Transverse colon (tissue), 4 donors: ENCODE data around the gene CACTIN. TPM values are rescaled to one million over a fixed set of nuclear protein-coding genes. Genes with fewer than 3 reads are reported as not detected.
"Not testable (repeated sequence)": the region's sequence is repeated elsewhere in the genome, so short reads cannot be mapped to it uniquely, and the experiment has no call there.

ENCODE experiments used
- DNase-seq: peaks from one replicate; pipeline ENCODE4 v3.0.0-alpha.2; 2019
- H3K27ac ChIP-seq, 4 donors: fragments of 200-600 bp; sonication (generic); 2 replicates each; pipeline ENCODE4 v1.5.1; 2016 to 2018; ENCODE audit warnings: inconsistent platforms in 4 of 4
- H3K27me3 ChIP-seq: fragments of 200-600 bp; sonication (generic); 2 replicates; pipeline ENCODE4 v1.5.1; 2017; ENCODE audit warnings: inconsistent platforms
- H3K36me3 ChIP-seq, 4 donors: fragments of 200-600 bp; sonication (generic); 2 replicates each; pipeline ENCODE4 v1.5.1; 2017 to 2019; ENCODE audit warnings: inconsistent platforms in 4 of 4
- H3K4me1 ChIP-seq, 4 donors: fragments of 200-600 bp; sonication (generic); 2 replicates each; pipeline ENCODE4 v1.5.1; 2017 to 2020; ENCODE audit warnings: inconsistent platforms in 4 of 4
- H3K4me3 ChIP-seq, 4 donors: fragments of 200-600 bp; sonication (generic); 1 replicate in 1 of 4; 2 replicates in 3 of 4; pipeline versions ENCODE4 v1.5.1 to v1.6.1; 2017 to 2019; ENCODE audit warnings: inconsistent platforms in 4 of 4
- H3K9me3 ChIP-seq, 2 donors: fragments of 200-600 bp; sonication (generic); 2 replicates each; pipeline ENCODE4 v1.5.1; 2017 to 2019; ENCODE audit warnings: inconsistent platforms in 2 of 2
- EP300 ChIP-seq: sonication (generic); formaldehyde crosslinking; IDR thresholded peaks from one replicate; pipeline ENCODE4 v1.6.1; 2017; ENCODE audit warnings: antibody characterized with exemption, low read depth
- POLR2A ChIP-seq: fragments of 450-650 bp; IDR thresholded peaks from one replicate; pipeline ENCODE4 v1.6.1; 2016; ENCODE audit warnings: antibody characterized with exemption, mild to moderate bottlenecking, moderate library complexity
- POLR2AphosphoS5 ChIP-seq, 3 donors: sonication (generic); formaldehyde crosslinking; IDR thresholded peaks; one replicate each; pipeline ENCODE4 v1.6.1; 2016; ENCODE audit warnings: antibody characterized with exemption in 3 of 3
- WGBS, 2 donors: methylation state at CpG; one replicate each; pipeline ENCODE4 v1.1.5; 2018; ENCODE audit warnings: low coverage in 1 of 2; 5-methylcytosine and 5-hydroxymethylcytosine counted together
- in situ Hi-C, 4 donors: fragments of 200-750 bp; cut with MboI; loops; one replicate each; pipeline versions ENCODE4 v1.15.0 to v1.15.1; 2017; ENCODE audit warnings: low sequenced_read_pairs in 3 of 4, low pct_ligation_motif_present in 1 of 4, low pct_unique_long_range_greater_than_20kb in 1 of 4
- intact Hi-C: fragments of 100-400 bp; cut with DNase I; formaldehyde crosslinking; loops from one replicate; pipeline ENCODE4 v1.15.1; 2023; ENCODE audit warnings: low total_unique reads
- total RNA-seq, 4 donors: library from RNA; depleted of rRNA; stranded (reverse); fragments of >200 nt; gene quantifications; one replicate each; pipeline ENCODE4 v1.1.0, GENCODE V29; 2016
- TF ChIP-seq, protein P1 (sequence below), 5 experiments: fragments of 200-600 bp in 3 of 5; fragments of 450-650 bp in 2 of 5; sonication (generic) in 3 of 5; IDR thresholded peaks; 1 replicate in 2 of 5; 2 replicates in 3 of 5; pipeline ENCODE4 v1.5.1; 2016 to 2017; ENCODE audit warnings: antibody characterized with exemption in 5 of 5, inconsistent platforms in 3 of 5, mild to moderate bottlenecking in 2 of 5, moderate library complexity in 1 of 5

The CACTIN gene
- total RNA-seq, 4 donors from 2014 or later, result 21.9 to 88.4 (median 53.0) TPM

GRCh38 chr19:3667037-3667638 lies 40.5 kb upstream of the CACTIN start:
- peaks cover 27 to 50% (median 37%) of the 10 kb centered on the region in 4 donors for H3K4me1 ChIP-seq
- intact Hi-C loops, result no loop called here
- peak overlapping the region; percentile 92 to 96 (median 94) for H3K27ac ChIP-seq
- in situ Hi-C loops, result no loop called here
- no peaks in the 10 kb centered on the region for H3K27me3 ChIP-seq
- 88% methylated on average over 12 of the region's 18 CpGs; no CpG with 5 or more reads in 1 of the 2 donors for WGBS, 2 donors
- H3K9me3 ChIP-seq, result no peaks in the 10 kb centered on the region
- no peak for TF ChIP-seq POLR2A
- H3K4me3 ChIP-seq, result no peak overlapping the region
- peaks cover 0 to 7% (median 0%) of the 10 kb centered on the region in 4 donors for H3K36me3 ChIP-seq
- DNase-seq, result no peak

GRCh38 chr19:3666545-3666856 lies 39.9 kb upstream of the CACTIN start:
- H3K36me3 ChIP-seq, in situ Hi-C loops: not testable (repeated sequence)
- H3K4me1 ChIP-seq, result peaks cover 20 to 44% (median 31%) of the 10 kb centered on the region in 4 donors

GRCh38 chr19:3665681-3666544 lies 39.3 kb upstream of the CACTIN start:
- in situ Hi-C loops (no loop called here), intact Hi-C loops (no loop called here)
- Histone ChIP-seq H3K4me1 (peaks cover 16 to 38% (median 26%) of the 10 kb centered on the region in 4 donors), H3K36me3 (peaks cover 0 to 12% (median 5%) of the 10 kb centered on the region in 4 donors), H3K4me3 (no peak overlapping the region), H3K9me3 (no peaks in the 10 kb centered on the region), H3K27ac (peak overlapping the region in 3 of 4 donors; percentile 14 to 34 (median 19)), H3K27me3 (no peaks in the 10 kb centered on the region)
- TF ChIP-seq, protein P1, sequence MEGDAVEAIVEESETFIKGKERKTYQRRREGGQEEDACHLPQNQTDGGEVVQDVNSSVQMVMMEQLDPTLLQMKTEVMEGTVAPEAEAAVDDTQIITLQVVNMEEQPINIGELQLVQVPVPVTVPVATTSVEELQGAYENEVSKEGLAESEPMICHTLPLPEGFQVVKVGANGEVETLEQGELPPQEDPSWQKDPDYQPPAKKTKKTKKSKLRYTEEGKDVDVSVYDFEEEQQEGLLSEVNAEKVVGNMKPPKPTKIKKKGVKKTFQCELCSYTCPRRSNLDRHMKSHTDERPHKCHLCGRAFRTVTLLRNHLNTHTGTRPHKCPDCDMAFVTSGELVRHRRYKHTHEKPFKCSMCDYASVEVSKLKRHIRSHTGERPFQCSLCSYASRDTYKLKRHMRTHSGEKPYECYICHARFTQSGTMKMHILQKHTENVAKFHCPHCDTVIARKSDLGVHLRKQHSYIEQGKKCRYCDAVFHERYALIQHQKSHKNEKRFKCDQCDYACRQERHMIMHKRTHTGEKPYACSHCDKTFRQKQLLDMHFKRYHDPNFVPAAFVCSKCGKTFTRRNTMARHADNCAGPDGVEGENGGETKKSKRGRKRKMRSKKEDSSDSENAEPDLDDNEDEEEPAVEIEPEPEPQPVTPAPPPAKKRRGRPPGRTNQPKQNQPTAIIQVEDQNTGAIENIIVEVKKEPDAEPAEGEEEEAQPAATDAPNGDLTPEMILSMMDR (IDR thresholded peaks at IDR 0.05), result peak; percentile 97 to 99 (median 99)
- TF ChIP-seq POLR2AphosphoS5 (IDR thresholded peaks at IDR 0.05), result no peak
- TF ChIP-seq POLR2A, result no peak
- peak; percentile 70 for DNase-seq
- 36% methylated on average over 23 of the region's 40 CpGs; no CpG with 5 or more reads in 1 of the 2 donors for WGBS, 2 donors

More at GRCh38 chr19:3666545-3666856, 39.9 kb upstream of the CACTIN start:
- H3K27me3 ChIP-seq, H3K4me3 ChIP-seq, H3K9me3 ChIP-seq, H3K27ac ChIP-seq, DNase-seq, intact Hi-C loops: not testable (repeated sequence)
- 90 to 96% methylated on average over 5 to 14 of the region's 14 CpGs for WGBS, 2 donors

- in situ Hi-C loops, result loop anchor here in 1 of 4 donors (5.0 kb wide), 1 partner anchor 37 kb away; the partner anchor contains the start of gene PIP5K1C
- H3K9me3 ChIP-seq, result no peaks in the 10 kb centered on the region
- TF ChIP-seq, protein P1 (IDR thresholded peaks at IDR 0.05), result no peak
- no peak for TF ChIP-seq POLR2A
- TF ChIP-seq EP300, result no peak
- TF ChIP-seq POLR2AphosphoS5 (IDR thresholded peaks at IDR 0.05), result no peak
- no peak for DNase-seq
- H3K27me3 ChIP-seq, result no peaks in the 10 kb centered on the region
- no peak overlapping the region for H3K27ac ChIP-seq
- intact Hi-C loops, result no loop called here
- 78% methylated on average over 18 of the region's 19 CpGs; no CpG with 5 or more reads in 1 of the 2 donors for WGBS, 2 donors
- peaks cover 16 to 31% (median 23%) of the 10 kb centered on the region in 4 donors for H3K4me1 ChIP-seq
- H3K36me3 ChIP-seq, result peaks cover 0 to 12% (median 5%) of the 10 kb centered on the region in 4 donors
- no peak overlapping the region for H3K4me3 ChIP-seq
Observed at GRCh38 chr19:3664879-3665642, 38.5 kb upstream of the CACTIN start.
